ENCODE results near the gene SMIM45.

Gene SMIM45

DNA sequence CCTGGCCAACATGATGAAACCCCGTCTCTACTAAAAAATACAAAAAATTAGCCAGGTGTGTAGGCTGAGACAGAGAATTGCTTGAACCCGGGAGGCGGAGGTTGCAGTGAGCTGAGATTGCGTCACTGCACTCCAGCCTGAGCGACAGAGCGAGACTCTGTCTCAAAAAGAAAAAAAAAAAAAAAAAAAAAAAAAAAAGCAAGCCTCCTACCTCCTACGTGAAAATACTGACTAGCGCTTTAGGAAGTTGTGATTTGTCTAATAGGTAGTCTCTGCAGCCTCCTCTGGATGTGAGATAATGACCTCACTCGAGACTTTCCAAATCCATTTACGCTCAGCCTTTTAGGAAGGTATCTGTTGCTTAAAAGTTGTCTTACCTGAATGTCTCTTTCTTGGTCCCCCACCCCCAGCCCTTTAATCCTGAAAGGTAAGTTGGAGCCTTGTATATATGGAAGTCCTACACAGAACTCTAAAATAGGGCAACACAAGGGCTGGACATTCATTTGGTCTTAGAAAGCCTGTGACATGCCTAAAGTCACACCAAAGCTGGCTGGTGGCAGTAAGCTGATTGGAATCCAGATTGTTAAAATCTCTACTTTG lies 22.8 kb downstream of the SMIM45 start:
- no peak for DNase-seq

DNA sequence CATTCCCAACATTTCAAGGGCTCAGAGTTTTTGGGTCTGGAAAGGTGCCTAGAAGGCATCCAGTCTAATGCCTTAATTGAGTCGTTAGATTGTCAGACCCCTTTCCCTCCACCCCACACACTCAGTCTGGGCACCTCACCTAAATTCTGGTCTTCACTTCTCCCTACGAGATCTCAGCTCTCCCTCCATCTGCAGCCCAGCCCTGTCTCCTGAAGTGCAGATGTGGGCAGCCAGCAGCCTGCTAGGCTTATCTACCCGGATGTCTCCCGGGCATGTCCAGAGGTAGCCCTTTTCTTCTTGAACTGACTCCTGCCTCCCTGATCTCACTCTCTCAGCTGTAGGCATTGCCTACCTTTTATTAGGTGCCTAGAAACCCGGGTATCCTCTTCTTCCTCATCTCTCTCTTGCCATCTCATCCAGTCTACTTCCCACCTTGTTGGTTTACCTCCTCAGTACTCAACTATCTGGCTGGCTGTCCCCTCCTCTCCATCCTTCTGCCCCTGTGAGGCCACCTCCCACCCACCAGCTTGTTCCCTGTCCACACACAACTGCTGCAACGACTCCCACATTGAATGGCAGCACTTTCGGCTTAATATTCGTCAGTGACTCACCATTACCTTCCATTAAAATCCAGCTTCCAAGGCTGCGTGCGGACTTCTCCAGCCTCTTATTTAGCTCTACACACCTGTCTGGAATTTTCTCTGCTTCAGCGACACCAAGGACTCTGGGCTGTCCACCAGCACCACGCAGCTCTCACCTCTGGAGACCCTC lies 23.5 kb downstream of the SMIM45 start:
- DNase-seq: no peak

DNA sequence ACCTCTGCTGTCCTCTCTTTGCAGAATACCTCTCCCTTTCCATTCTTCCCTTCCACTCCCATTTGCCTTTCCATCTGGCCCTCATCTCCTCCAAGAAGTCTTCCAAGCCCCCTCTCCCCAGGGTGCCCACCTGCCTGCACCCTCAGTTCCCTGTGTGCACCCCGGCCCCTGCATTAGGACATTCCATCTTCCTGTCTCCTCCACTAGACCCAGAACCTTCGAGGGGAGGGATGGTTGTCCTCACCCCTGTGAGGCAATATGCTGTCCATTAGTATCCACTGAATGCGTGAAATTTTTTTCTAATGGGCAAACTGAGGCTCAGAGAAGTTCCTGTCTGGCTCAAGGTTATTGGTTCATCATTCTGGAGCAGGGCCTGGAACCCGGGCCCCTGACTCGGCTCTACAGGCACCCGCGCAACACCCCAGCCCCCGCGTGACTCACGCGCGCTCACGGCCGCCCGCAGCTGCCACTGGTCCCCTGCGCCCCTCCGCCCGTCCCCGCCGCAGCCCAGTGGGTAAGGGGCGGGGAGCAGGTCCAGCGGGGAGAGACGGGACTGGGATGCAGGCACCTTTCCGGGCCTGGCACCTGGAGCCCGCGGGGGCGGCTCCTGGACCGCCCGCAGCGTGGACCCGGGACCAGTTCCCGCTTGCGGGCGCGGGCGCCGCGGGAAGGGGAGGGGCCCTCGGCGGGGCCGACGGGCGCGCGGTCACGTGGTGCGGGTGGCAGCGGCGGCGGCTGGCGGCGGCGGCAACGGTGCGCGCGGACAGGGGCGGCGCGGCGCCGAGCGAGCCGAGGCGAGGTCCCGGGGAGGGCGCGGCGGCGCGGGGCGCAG lies 24.3 kb downstream of the SMIM45 start:
- DNase-seq: peak; percentile 56

DNA sequence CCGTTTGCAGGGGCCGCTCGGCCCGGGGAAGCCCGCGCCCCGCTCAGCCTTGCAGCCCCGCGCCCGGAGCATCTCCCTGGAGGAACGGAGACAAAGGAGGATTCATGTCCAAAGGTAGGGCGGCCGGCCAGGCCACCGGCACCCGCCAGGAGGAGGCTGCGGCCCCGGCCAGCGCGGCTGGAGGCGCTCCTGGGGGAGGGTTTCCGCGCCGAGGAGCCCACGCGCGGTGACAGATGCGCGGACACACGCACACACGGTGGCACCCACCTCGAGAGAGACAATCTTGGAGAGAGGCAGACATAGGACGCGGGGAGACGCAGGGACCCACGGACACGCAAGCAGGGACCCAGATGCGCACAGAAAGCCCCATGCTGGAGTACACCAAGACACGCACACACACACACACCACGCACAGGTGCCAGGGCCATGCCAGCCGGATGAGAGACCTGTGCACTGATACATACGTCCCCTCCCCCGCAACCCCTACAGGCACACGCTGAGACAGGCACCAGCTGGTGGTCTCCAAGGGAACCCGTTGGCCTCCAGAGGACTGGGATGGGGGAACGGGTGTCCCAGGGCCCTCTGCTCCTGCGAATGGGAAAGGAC lies 25.1 kb downstream of the SMIM45 start:
- DNase-seq: no peak

DNA sequence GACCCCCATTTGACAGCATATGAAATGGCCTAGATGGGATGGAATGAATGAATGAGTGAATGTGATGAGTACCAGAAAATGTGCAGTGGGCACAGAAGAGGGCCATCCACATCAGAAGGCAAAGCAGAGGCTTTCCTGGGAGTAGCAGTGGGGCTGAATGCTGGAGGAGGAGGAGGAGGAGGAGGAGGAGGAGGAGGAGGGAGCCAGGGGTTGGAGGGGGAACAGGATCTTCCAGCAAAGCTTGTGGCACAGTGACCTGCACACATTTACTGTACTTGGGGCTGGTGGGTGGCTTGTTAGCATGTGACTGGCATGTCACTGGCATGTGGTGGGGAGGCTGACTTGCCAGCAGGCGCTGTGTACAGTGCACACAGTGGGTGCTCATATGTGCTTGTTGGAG lies 26.8 kb downstream of the SMIM45 start:
- no peak for DNase-seq

DNA sequence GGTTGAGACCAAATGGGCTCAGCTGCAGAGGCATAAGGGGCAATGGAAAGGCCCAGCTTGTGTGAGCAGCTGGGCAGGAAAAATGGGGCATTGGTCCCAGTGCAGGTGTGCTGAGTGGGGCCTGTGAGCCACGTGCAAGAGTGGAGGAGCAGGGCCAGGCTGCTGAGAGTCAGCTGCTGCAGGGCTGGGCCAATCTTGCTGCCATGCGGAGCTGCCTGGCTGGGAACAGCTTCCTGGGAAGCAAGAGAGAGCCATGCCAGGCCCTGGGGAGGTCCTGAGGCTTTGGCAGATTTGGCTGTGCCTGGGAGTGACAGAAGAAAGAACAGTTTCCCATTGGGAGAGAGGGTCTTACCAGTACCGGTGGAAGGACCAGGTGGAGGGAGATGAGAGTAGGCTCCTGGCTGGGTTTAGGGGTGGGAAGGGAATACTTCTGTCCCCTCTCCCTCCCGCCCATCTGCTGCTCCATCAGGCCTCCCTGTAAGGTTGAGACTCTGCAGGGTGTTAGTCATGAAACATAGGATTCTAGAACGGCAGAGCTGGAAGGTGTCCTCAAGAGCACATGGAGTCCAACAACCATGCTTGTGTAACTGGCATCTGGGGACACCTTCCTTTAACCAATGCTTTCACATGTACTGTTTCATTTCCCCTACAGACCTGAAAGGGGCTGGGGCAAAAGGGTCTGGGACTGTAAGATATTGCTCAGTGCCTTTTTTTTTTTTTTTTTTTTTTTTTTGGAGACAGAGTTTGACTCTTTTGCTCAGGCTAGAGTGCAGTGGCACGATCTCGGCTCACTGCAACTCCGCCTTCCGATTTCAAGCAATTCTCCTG lies 27.7 kb downstream of the SMIM45 start:
- no peak for DNase-seq

DNA sequence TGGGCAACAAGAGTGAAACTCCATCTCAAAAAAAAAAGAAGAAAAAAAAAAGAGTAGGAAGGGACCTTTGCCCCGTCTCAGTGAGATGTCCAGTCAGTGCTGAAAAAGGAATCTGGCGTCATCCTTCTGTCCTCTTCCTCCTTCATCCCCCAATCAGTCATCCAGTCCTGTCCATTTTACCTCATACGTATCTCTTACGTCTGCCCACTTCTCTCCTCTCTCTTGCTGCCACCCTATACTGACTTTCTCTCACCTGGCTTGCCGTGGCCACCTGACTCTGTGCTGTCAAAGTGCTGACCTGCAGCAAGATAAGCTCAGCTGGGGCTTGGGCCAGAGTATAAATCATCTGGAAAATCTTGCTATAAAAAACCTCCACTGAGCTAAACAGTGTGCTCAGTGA lies 30.9 kb downstream of the SMIM45 start:
- no peak for DNase-seq

DNA sequence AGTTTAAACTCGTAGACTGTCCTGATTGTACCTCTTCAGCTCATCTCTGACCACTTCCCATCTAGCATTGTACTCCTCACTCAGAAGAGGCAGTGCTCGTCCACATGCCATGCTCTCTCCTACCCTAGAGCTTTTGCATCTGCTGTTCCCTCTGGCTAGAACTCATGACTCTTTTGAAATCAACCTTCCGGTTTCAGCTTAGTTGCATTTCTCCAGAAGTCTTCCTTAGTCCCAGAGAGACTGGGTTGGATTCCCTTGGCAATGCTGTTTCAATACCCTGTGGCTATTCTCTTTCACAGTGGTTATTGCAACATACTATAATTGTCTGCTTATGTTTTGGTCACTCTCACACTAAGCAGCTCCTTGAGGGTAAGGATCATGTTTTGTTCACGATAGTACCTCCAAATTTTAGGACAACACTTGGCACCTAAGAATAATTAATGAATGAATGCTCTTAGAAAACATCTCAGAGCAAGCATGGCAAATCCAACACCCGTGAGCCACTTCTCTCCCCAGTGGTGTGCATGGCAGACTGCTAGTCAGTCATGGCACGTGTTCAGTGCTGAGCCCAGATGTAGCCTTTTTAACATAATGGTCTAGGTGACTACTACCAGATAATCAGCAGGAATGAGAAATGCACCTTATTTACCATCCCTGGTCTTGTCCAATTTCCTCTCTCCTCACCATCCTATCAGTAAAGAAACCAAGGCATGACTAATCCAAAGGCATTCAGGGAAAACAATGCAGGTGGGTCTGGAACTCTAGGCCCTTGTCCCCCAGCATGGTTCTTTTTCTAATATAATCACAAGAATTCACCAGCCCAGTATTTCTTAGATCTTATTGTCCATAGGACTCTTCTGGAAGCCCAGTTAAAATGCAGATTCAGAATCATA lies 31.8 kb downstream of the SMIM45 start:
- DNase-seq: no peak

DNA sequence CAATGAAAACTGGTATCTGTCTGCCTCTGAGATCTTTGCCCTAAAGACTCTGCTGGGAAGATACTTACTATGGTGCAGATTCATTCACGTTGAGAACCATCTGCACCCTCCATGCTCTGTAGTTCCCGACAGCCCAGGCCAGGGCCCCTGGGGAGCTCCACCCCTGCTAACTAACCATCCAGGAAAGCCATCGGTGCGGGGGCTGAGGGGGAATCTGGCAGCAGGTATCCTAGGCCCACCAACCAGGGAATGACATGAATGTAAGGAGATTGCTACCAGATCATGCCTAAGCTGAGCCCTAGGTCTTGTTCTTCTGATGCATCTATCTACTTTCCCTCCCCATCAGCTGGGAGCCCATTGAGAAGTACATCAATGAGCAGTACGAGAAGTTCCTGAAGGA lies 35.3 kb downstream of the SMIM45 start:
- no peak for DNase-seq

DNA sequence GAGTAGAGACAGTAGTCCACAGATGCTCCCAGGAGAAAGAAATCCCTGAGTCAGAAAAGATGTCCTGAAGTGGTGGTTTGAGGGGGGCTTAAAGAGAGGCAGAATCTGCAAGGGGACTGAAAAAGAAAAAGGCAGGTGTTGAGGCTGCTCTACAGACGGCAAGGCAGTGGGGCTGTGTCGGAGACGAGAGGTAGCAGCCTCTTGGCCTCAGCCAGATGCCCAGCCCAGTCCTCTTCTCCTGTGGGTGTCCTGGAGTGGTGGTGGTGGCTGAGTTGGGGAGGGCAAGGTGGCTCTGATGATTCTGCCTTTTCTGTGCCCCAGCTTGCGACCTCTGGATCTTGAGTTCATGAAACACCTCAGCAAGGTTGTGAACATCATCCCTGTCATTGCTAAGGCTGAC lies 37.3 kb downstream of the SMIM45 start:
- no peak for DNase-seq

DNA sequence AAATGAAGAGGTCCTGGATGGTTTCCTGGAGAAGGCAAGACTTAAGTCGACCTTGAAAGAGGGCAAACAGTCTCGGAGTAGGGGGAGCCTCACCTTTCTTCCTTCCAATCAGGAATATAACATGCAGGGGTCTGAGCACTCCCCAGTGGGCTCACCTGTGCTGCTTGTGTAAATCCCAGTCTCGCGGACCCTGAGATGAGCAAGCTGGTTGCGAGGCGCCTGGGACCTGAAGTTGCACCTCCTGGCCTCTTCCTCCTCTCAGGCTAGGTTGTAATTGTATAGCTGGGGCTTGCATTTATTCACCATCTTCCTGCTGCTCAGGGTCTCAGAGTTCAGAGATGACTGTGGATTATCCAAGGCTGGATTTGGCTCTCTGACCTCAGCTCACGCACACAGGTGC lies 39.2 kb downstream of the SMIM45 start:
- DNase-seq: no peak

DNA sequence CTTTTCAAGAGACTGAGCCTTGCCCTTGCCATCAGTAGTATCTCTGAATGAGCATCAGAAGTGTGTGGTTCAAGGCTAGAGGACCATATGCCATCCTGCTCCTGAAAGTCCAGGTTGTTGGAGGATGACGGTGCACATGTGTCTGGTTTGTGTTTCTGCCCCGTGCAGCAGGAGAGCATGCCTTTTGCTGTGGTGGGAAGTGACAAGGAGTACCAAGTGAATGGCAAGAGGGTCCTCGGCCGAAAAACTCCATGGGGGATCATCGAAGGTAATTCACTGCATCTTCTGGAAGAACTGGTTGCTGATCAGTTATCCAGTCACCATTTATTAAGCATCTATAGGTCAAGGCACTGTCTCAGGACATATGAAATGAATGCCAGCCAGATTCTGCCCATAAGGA lies 40.5 kb downstream of the SMIM45 start:
- DNase-seq: no peak

DNA sequence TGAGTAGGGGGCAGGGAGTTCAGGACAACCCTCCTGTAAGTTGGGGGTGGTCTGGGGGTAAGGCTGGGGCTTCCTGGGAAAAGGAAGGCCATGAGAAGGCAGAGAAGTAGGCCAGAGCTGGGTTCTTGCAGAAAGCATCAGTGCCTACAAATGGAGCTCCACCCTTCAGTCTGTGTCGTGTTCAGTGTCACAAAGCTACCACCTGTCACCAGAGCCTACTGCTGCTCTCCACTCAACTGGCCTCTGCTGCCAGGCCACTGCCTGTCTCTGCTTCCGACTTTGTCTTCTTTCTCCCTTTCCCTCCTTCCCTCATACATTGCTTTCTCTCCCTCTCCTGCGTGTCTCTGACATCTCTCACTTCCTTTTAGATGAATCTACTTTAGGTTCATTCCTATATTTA lies 43.3 kb downstream of the SMIM45 start:
- DNase-seq: no peak

DNA sequence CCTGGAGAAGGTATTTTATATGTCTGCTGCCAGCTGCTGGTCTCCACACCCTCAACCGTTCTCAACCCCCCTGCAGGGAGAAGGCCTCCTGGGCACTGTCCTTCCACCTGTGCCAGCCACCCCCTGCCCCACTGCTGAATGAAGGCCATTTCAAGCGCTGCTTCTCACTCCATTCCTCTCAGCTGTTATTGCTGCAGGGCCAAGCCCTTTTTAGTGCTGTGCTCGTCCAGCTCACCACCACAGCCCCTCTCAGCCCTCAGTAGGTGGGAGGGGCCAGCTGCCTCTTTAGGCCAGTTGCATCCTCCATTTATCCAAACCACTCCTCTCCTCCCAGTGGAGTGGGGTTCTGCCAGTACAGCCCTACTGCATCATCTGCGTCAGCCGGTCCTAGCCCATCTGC lies 44.9 kb downstream of the SMIM45 start:
- no peak for DNase-seq

DNA sequence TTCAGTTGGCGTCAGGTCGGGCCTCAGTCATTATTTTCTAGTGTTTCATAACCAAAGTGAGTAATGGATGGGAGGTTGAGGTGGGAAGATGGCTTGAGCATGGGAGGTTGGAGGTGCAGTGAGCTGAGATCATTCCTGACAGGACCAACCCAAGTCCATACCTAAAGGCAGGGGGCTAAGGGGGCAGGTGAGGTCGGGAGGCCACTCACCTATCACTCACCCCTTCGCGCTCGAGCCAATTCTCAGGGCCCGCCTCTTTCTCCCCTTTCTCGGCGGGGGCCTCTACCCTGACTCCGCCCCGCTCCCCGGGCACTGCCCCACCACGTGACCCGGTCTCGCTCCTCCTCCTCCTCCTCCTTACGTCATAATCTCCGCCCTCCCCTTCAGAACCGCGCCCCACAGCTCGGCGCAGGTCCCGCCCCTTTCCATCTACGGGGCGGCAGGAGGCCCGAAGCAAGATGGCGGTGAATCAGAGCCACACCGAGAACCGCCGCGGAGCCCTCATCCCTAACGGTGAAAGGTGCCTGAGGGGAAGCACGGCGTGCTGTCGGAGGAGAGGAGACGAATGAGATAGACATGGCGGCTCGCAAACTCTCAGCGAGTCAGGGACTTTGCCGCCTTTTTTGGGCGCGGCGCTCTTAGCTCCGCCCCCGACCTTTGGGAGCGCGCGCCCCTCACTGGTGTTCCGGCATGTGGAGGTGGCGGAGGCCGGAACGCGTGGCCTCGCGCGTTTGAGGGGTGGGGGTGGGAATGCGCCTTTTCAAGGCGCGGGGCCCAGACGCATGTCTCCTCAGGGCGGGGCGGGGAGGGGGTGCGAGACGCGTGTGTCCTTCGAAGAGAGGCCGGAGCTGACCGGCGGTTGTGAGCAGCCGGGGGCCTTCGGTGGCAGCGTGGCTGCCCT lies 46.7 kb downstream of the SMIM45 start, which contains the start of gene WBP2NL:
Gene WBP2NL (plus strand): TSS at position 428 of the 901 bp plus-strand sequence. CDS start 31 bp downstream, at position 459.
- DNase-seq: peak; percentile 87

DNA sequence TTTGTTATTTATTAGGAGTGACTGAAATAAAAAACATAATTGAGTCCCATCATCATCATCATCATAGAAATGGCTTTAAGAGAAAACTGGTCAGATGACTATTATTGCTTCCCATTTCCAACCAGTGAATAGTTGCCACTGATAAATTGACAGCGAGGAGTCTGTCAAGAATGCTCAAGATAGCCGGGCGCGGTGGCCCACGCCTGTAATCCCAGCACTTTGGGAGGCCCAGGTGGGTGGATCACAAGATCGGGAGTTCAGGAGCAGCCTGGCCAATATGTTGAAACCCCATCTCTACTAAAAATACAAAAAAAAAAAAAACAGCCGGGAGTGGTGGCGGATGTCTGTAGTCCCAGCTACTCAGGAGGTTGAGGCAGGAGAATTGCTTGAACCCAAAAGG lies 48.5 kb downstream of the SMIM45 start:
- no peak for DNase-seq

DNA sequence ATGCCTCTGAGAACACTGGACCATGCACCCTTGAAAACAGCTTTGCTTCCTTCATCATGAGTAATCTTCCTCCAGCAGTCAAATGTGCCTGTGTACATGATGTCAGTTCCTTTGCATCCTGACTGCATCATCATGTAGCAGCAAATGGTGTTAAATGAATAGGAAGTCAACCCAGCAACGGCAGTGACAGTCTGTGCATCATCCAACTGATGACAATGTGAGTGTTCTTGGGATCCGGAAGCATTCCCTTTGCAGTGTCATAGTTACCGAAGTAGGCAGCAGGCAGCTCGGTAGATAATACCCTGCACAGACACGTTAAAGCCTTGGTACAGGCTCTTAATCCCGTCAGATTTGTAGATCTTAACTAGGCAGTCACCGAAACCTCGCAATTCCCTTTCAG lies 49.2 kb downstream of the SMIM45 start:
- DNase-seq: no peak

DNA sequence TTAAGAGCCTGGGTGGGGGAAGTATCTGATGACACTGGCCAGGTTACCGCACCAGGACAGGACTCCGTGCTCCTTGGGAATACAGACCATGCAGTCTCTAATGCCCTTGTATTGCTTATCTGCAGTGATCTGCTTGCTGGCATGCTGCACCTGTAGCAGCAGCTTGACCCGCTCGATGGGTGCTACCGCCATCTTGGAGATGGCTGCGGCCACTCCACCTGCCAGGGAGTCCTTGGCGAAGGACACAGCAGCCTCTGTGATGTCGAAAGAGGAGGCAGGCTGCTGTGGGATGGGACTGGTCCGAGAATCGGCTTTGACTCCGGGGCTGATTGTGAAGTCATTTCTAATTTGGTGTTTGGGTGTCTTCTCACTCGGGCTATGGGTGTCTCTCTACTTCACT lies 49.8 kb downstream of the SMIM45 start:
- no peak for DNase-seq

DNA sequence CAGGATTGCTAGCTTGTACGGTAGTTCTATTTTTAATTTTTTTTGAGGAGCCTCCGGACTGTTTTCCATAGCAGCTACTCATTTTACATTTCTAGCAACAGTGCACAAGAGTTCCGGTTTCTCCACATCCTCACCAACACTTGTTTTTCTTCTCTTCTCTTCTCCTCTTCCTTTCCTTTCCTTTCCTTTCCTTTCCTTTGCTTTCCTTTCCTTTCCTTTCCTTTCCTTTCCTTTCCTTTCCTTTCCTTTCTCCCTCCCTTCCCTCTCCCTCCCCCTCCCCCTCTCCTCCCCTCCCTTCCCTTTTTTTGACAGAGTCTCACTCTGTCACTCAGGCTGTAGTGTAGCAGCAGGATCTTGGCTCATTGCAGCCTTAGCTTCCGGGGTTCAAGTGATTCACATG lies 56.0 kb downstream of the SMIM45 start:
- DNase-seq: no peak

Measured in activated naive CD4-positive, alpha-beta T cell treated with Interleukin-2 at 50 U/mL for 16 hours (primary cell).